K562 (cell line): Measurements from ENCODE around the gene ANKLE1. TPM values are rescaled to one million over a fixed set of nuclear protein-coding genes. Genes with fewer than 3 reads are reported as not detected.

Experiments used
- ATF7 ChIP-seq: fragments of 450-650 bp; IDR thresholded peaks from 2 replicates; pipeline ENCODE4 v1.7.1; 2014; ENCODE audit warnings: mild to moderate bottlenecking, moderate library complexity
- CAMTA2 ChIP-seq: fragments of 250-450 bp; sonication (Bioruptor Pico); conservative IDR thresholded peaks from 2 replicates; pipeline ENCODE4 v1.5.1; 2022
- CHCHD3 ChIP-seq: fragments of 250-450 bp; sonication (Bioruptor Pico); IDR thresholded peaks from 2 replicates; pipeline ENCODE4 v2.1.2; 2022; ENCODE audit warnings: mild to moderate bottlenecking
- MBD1 ChIP-seq: fragments of 250-450 bp; sonication (Bioruptor Pico); IDR thresholded peaks from 2 replicates; pipeline ENCODE4 v1.8.0; 2022; ENCODE audit warnings: inconsistent platforms
- SETDB1 ChIP-seq: IDR thresholded peaks from one replicate; pipeline ENCODE4 v1.6.1; 2012; ENCODE audit warnings: low read length, control low read depth, inconsistent platforms
- SMARCA4 ChIP-seq: fragments of 450-650 bp; IDR thresholded peaks from 2 replicates; pipeline ENCODE4 v1.6.1; 2016
- TAF1 ChIP-seq: IDR thresholded peaks from 2 replicates; pipeline ENCODE4 v1.6.1; 2011; ENCODE audit warnings: mild to moderate bottlenecking, low read length, moderate library complexity; ENCODE audit not compliant: insufficient read depth, control insufficient read depth, severe bottlenecking; ENCODE audit errors: extremely low read depth
- TCF15 ChIP-seq: fragments of 250-450 bp; sonication (Bioruptor Pico); IDR thresholded peaks from 2 replicates; pipeline ENCODE4 v1.8.0; 2022; ENCODE audit warnings: moderate library complexity, mild to moderate bottlenecking, inconsistent platforms
- XRCC3 ChIP-seq: fragments of 450-650 bp; IDR thresholded peaks from 2 replicates; pipeline ENCODE4 v1.6.1; 2017; ENCODE audit warnings: mild to moderate bottlenecking, moderate library complexity
- ZNF551 ChIP-seq: fragments of 250-450 bp; sonication (Bioruptor Pico); IDR thresholded peaks from 2 replicates; pipeline ENCODE4 v1.5.0; 2021; ENCODE audit warnings: mild to moderate bottlenecking, moderate library complexity
- ZNF695 ChIP-seq: fragments of 450-650 bp; formaldehyde crosslinking; IDR thresholded peaks from 2 replicates; pipeline ENCODE4 v1.4.0; 2020; ENCODE audit warnings: mild to moderate bottlenecking, moderate library complexity
- polyA plus RNA-seq, 8 experiments: library from polyadenylated mRNA; depleted of rRNA in 4 of 8; stranded (reverse) in 5 of 8; unstranded in 3 of 8; fragments of >200 nt; fragmentation: Nextera tagmentation in 2 of 8; fragmentation: Illumina TruSeq in 1 of 8; extraction: Ambion mirVana in 2 of 8; extraction: Trizol in 1 of 8; gene quantifications; 2 replicates each; pipeline versions ENCODE4 v1.2.1 to v1.2.3, GENCODE V29; 2011 to 2014; ENCODE audit warnings: inconsistent platforms in 1 of 8, missing spikeins in 1 of 8
- total RNA-seq, 7 experiments: library from RNA; depleted of rRNA in 6 of 7; stranded (reverse); fragments of >200 nt in 6 of 7; fragmentation: Illumina TruSeq in 2 of 7; extraction: Trizol in 2 of 7; gene quantifications; 2 replicates each; pipeline versions ENCODE4 v1.2.1 to v1.2.3, GENCODE V29; 2011 to 2021; ENCODE audit warnings: low replicate concordance in 1 of 7
- TF ChIP-seq, protein P1 (sequence below): fragments of 250-450 bp; sonication (Bioruptor Pico); IDR thresholded peaks from 2 replicates; pipeline ENCODE4 v1.4.0; 2020
- TF ChIP-seq, protein P2 (sequence below): fragments of 450-650 bp; conservative IDR thresholded peaks from 2 replicates; pipeline ENCODE4 v1.6.1; 2016; ENCODE audit warnings: missing genetic modification characterization, low read depth, mild to moderate bottlenecking, control low read depth, missing compliant biosample characterization
- TF ChIP-seq, protein P3 (sequence below): fragments of 250-450 bp; sonication (Bioruptor Pico); IDR thresholded peaks from 2 replicates; pipeline ENCODE4 v1.5.0; 2020; ENCODE audit warnings: mild to moderate bottlenecking

Gene ANKLE1
- total and polyA plus RNA-seq, 9 of the 15 experiments (the other 6 are each of a cell fraction or from before 2014, with no cell fraction given) = 0.63 to 9.2 (median 2.9) TPM

DNA sequence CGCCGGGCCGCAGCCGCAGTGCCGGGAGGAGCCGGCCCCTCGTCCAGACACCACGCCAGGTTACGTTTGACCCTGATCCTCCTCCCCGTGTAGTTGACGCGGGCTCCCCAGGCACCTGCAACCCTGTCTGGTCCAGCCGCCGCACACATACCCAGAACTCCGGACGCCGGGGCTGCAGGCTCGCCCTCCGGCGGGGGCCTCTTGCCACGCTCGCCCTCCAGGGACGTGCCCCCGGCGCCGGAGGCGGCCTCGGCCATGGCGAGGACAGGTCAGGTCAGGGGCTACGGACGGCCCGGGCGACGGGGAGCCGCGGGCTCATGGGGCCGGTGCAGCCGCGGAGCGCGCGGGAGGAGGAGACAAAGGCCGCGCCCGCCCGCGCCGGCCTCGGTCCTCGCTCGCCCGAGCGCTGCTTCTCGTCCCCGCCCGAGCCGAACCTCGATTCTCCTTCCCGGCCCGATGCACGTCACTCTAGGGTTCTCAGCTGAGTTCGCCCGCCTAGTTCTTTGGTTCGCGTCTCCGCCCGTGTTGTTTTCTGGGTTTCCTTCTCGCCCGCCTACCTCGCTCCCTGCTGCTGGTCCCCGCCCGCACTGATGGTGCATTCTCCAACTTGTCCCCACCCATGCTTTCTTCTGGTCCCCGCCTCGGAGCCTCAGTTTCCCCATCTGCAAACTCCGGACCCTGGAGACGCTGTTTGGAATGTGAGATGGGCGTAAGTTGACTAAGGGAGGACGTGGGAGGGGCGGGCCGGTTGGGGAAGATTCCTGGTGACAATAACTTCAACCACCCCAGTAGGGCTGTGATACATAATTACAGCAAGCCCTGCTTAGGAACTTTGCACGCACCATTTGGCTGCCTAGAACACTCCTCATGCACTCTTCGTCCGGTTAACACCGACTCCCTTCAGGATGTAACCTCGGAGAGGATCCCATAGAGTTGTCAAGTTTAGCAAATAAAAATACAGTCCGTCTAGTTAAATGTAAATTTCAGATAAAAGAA lies 53.0 kb downstream of the ANKLE1 start, which contains the start of gene ANO8 (continued):
- TF ChIP-seq, protein P1, sequence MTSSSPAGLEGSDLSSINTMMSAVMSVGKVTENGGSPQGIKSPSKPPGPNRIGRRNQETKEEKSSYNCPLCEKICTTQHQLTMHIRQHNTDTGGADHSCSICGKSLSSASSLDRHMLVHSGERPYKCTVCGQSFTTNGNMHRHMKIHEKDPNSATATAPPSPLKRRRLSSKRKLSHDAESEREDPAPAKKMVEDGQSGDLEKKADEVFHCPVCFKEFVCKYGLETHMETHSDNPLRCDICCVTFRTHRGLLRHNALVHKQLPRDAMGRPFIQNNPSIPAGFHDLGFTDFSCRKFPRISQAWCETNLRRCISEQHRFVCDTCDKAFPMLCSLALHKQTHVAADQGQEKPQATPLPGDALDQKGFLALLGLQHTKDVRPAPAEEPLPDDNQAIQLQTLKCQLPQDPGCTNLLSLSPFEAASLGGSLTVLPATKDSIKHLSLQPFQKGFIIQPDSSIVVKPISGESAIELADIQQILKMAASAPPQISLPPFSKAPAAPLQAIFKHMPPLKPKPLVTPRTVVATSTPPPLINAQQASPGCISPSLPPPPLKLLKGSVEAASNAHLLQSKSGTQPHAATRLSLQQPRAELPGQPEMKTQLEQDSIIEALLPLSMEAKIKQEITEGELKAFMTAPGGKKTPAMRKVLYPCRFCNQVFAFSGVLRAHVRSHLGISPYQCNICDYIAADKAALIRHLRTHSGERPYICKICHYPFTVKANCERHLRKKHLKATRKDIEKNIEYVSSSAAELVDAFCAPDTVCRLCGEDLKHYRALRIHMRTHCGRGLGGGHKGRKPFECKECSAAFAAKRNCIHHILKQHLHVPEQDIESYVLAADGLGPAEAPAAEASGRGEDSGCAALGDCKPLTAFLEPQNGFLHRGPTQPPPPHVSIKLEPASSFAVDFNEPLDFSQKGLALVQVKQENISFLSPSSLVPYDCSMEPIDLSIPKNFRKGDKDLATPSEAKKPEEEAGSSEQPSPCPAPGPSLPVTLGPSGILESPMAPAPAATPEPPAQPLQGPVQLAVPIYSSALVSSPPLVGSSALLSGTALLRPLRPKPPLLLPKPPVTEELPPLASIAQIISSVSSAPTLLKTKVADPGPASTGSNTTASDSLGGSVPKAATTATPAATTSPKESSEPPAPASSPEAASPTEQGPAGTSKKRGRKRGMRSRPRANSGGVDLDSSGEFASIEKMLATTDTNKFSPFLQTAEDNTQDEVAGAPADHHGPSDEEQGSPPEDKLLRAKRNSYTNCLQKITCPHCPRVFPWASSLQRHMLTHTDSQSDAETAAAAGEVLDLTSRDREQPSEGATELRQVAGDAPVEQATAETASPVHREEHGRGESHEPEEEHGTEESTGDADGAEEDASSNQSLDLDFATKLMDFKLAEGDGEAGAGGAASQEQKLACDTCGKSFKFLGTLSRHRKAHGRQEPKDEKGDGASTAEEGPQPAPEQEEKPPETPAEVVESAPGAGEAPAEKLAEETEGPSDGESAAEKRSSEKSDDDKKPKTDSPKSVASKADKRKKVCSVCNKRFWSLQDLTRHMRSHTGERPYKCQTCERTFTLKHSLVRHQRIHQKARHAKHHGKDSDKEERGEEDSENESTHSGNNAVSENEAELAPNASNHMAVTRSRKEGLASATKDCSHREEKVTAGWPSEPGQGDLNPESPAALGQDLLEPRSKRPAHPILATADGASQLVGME = peak; percentile 82
- TF ChIP-seq, protein P2, sequence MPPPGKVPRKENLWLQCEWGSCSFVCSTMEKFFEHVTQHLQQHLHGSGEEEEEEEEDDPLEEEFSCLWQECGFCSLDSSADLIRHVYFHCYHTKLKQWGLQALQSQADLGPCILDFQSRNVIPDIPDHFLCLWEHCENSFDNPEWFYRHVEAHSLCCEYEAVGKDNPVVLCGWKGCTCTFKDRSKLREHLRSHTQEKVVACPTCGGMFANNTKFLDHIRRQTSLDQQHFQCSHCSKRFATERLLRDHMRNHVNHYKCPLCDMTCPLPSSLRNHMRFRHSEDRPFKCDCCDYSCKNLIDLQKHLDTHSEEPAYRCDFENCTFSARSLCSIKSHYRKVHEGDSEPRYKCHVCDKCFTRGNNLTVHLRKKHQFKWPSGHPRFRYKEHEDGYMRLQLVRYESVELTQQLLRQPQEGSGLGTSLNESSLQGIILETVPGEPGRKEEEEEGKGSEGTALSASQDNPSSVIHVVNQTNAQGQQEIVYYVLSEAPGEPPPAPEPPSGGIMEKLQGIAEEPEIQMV (tag) = peak; percentile 99
- TF ChIP-seq ZNF695 = no peak
- TF ChIP-seq TCF15 (CRISPR knock-in tag) = no peak
- no peak for TF ChIP-seq CAMTA2 (CRISPR knock-in tag)
- TF ChIP-seq ATF7 = peak; percentile 95
- no peak for TF ChIP-seq SETDB1
- TF ChIP-seq SMARCA4 = no peak
- TF ChIP-seq, protein P3, sequence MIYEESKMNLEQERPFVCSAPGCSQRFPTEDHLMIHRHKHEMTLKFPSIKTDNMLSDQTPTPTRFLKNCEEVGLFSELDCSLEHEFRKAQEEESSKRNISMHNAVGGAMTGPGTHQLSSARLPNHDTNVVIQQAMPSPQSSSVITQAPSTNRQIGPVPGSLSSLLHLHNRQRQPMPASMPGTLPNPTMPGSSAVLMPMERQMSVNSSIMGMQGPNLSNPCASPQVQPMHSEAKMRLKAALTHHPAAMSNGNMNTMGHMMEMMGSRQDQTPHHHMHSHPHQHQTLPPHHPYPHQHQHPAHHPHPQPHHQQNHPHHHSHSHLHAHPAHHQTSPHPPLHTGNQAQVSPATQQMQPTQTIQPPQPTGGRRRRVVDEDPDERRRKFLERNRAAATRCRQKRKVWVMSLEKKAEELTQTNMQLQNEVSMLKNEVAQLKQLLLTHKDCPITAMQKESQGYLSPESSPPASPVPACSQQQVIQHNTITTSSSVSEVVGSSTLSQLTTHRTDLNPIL (CRISPR knock-in tag) = no peak
- TF ChIP-seq TAF1 = peak; percentile 42
- TF ChIP-seq ZNF551 (CRISPR knock-in tag) = no peak
- no peak for TF ChIP-seq XRCC3
- no peak for TF ChIP-seq MBD1 (CRISPR knock-in tag)
- TF ChIP-seq CHCHD3 (CRISPR knock-in tag) = no peak
